ENCODE data around the gene RNASEH2A. TPM values are rescaled to one million over a fixed set of nuclear protein-coding genes. Genes with fewer than 3 reads are reported as not detected.

The RNASEH2A gene
- total and polyA plus RNA-seq, 2 of the 13 experiments (the other 11 are each of a cell fraction or from before 2014, with no cell fraction given) = 25.1 to 35.8 TPM

GRCh38 chr19:12789904-12790619 is 16.3 kb upstream of the RNASEH2A start (continued):
- no peak for TF ChIP-seq EHMT2 (IDR thresholded peaks at IDR 0.05; ENCODE audit: borderline replicate concordance, low read depth, low read length)
- TF ChIP-seq BHLHE40 (IDR thresholded peaks at IDR 0.05; ENCODE audit: low read length) = peak; percentile 91
- peak; percentile 75 for TF ChIP-seq HDAC1 (CRISPR knock-in tag; IDR thresholded peaks at IDR 0.05)
- no peak for TF ChIP-seq ZNF780A (CRISPR knock-in tag; IDR thresholded peaks at IDR 0.05)
- no peak for TF ChIP-seq ZXDC (CRISPR knock-in tag; IDR thresholded peaks at IDR 0.05)
- peak; percentile 93; the same call in 1 of the 2 replicates for TF ChIP-seq U2AF2 (IDR thresholded peaks at IDR 0.05; ENCODE audit: low read depth, low read length)
- TF ChIP-seq LCORL (IDR thresholded peaks at IDR 0.05) = no peak
- TF ChIP-seq LCORL (CRISPR knock-in tag; IDR thresholded peaks at IDR 0.05) = peak; percentile 64; the same call in 1 of the 2 replicates
- peak; percentile 98 for TF ChIP-seq ZNF777 (CRISPR knock-in tag; IDR thresholded peaks at IDR 0.05)
- no peak for TF ChIP-seq ZNF709 (CRISPR knock-in tag; IDR thresholded peaks at IDR 0.05)
- no peak for TF ChIP-seq MIER2 (CRISPR knock-in tag; IDR thresholded peaks at IDR 0.05)
- peak; percentile 86 for TF ChIP-seq KDM2A (CRISPR knock-in tag; IDR thresholded peaks at IDR 0.05; ENCODE audit: borderline replicate concordance, low read depth)
- TF ChIP-seq BRF2 (CRISPR knock-in tag; IDR thresholded peaks at IDR 0.05) = no peak
- peak; percentile 66 for TF ChIP-seq RBM39 (IDR thresholded peaks at IDR 0.05; ENCODE audit: low read depth, low read length, poor library complexity, severe bottlenecking)
- TF ChIP-seq SRSF1 (optimal IDR thresholded peaks at IDR 0.05; ENCODE audit: low read depth, low read length) = peak; percentile 45
- TF ChIP-seq ZNF768 (CRISPR knock-in tag; IDR thresholded peaks at IDR 0.05) = peak; percentile 70; the same call in 1 of the 2 replicates
- TF ChIP-seq ZNF713 (CRISPR knock-in tag; IDR thresholded peaks at IDR 0.05) = no peak
- TF ChIP-seq ZFX (CRISPR knock-in tag; IDR thresholded peaks at IDR 0.05; ENCODE audit: low read depth) = peak; percentile 29
- no peak for TF ChIP-seq MTF1 (CRISPR knock-in tag; IDR thresholded peaks at IDR 0.05)
- peak; percentile 58 for TF ChIP-seq THAP11 (CRISPR knock-in tag; IDR thresholded peaks at IDR 0.05)
- TF ChIP-seq SMAD3 (CRISPR knock-in tag; IDR thresholded peaks at IDR 0.05) = peak; percentile 55; the same call in 1 of the 2 replicates
- no peak for TF ChIP-seq ZNF678 (CRISPR knock-in tag; IDR thresholded peaks at IDR 0.05)
- TF ChIP-seq RFX1 (IDR thresholded peaks at IDR 0.05) = peak; percentile 96
